Epithelial cell of esophagus (primary cell): ENCODE data around the gene MRC1.

Experiments used
- DNase-seq: peaks from one replicate; pipeline ENCODE4 v3.0.0; 2010; ENCODE audit warnings: low read depth
- H3K4me3 ChIP-seq: 2 replicates; pipeline ENCODE4 v1.5.1; 2011; ENCODE audit warnings: mild to moderate bottlenecking, low read length, control low read depth
- CTCF ChIP-seq: IDR thresholded peaks from 2 replicates; pipeline ENCODE4 v1.5.1; 2011; ENCODE audit warnings: low read depth, mild to moderate bottlenecking, low read length, control low read depth, inconsistent platforms; ENCODE audit not compliant: insufficient read depth; ENCODE audit errors: missing control alignments

The MRC1 gene

GRCh38 chr10:17906002-17906401 is 96.9 kb downstream of the MRC1 start:
- TF ChIP-seq CTCF = no peak
- DNase-seq = no peak
- H3K4me3 ChIP-seq = no peak overlapping the region

GRCh38 chr10:17907641-17908040 is 98.5 kb downstream of the MRC1 start:
- no peak for TF ChIP-seq CTCF
- no peak for DNase-seq
- H3K4me3 ChIP-seq = no peak overlapping the region

GRCh38 chr10:17910125-17910789 is 101.1 kb downstream of the MRC1 start:
- H3K4me3 ChIP-seq = no peak overlapping the region
- DNase-seq = peak; percentile 70
- TF ChIP-seq CTCF = peak; percentile 70

GRCh38 chr10:17912754-17913153 is 103.6 kb downstream of the MRC1 start:
- no peak for TF ChIP-seq CTCF
- no peak overlapping the region for H3K4me3 ChIP-seq
- DNase-seq = no peak

GRCh38 chr10:17913604-17914003 is 104.5 kb downstream of the MRC1 start:
- no peak for DNase-seq
- TF ChIP-seq CTCF = no peak
- no peak overlapping the region for H3K4me3 ChIP-seq

- TF ChIP-seq CTCF = no peak
These were observed 105.3 kb downstream of the MRC1 start for GRCh38 chr10:17914169-17915045.

More at GRCh38 chr10:17914169-17915045, 105.3 kb downstream of the MRC1 start:
- no peak for DNase-seq
- no peak overlapping the region for H3K4me3 ChIP-seq
